DMS53 treated with DMSO at 0.1 percent for 48 hours (cell line): ENCODE measurements around the gene MST1.

ENCODE experiments used
- DNase-seq: peaks from one replicate; lab custom pipeline; 2025; ENCODE audit not compliant: unreplicated experiment; lab: John Stamatoyannopoulos, UW

Gene MST1

DNA sequence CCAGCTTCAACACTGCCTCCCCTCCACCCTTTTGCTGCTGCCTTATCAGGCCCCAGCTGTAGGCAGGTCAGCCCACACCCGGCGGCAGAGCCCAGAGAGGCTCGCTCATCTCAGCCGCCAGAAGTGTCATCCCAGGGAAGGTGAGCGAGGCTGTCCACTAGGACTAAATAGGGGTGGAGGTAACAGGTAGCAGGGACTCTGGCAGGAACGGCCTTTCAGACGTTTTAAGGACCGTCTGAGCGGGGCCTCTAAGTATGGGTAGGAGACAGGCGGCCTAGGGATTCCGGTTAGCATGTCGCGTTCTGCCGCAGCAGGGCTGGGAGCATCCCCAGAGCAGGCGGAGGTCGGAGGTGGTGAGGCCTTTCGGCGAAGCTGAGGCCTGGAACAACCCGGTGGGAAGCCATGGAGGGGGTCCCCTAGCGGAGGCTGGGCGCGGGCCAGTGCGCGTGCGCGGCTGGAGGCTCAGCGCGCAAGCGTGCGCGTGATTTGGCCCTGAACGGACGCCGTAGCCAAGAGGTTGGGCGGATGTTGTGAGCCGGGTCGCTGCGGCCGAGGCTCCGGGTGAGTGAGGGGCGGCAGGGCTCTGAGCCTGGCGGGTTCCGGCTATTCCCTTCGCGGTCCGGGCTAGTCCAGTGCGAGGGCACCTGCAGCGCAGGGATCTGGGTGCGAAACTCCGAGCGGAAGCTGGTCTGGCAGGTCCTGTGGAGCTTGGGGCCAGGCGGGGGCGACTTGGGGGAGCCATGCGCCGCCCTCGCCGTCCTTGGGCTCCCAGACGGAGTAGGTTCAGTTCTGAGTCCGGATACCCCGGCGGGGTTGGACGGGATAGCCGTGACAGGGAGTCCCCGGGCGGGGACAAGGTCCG lies at the start of gene MST1, which contains the start of gene RNF123:
Gene MST1 (minus strand): TSS at position 429 of the 862 bp plus-strand sequence. CDS start 783 bp downstream, outside the sequence.
Gene RNF123 (plus strand): TSS at position 512 of the 862 bp plus-strand sequence. CDS start 1,609 bp downstream, outside the sequence.
- DNase-seq: no peak

DNA sequence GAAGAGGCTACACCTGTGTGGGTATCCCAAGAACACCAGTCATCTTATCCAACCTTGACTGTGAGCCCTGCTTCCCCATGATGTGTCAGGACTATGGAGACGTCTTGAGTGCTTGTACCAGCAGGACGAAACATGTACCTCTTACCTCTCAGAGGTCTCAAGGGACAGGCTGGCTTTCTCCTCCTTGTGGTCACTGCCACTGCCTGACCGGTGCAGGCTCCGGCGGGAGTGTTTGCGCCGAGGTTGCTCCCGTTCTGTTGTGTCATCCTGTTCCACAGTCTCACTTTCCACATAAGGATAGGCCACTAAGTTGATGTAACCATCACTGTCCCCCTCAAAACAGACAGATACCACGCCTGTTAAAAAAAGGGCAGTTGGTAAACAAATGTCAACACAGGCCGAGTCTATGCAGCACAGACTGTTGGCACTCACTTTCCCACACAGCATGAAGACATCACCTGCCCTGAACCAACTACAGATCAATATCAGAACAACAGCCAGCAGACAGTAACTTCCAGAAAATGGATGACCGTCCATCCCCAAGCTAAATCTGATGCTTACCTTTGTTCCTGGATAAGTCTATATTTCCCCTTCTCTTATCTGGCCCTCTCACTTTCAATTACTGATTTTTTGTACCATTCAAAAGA lies 48.9 kb upstream of the MST1 start:
- DNase-seq: no peak

DNA sequence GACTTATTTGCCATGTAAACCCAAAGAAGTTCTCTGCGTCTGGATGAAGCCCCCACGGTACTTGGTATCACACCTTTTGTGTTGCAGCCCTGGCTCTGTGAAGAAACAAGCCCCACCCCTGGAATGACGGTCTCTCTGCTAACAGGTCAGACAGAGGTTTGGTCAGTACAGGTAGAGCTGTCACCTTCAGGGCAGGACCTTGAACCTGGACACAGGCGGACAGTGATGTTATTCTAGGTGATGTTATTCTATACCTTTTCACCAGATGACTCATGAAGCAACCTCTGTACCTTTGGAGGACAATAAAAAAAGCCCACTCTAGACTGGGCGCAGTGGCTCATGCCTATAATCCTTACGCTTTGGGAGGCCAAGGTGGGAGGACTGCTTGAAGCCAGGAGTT lies 45.5 kb upstream of the MST1 start:
- DNase-seq: no peak

DNA sequence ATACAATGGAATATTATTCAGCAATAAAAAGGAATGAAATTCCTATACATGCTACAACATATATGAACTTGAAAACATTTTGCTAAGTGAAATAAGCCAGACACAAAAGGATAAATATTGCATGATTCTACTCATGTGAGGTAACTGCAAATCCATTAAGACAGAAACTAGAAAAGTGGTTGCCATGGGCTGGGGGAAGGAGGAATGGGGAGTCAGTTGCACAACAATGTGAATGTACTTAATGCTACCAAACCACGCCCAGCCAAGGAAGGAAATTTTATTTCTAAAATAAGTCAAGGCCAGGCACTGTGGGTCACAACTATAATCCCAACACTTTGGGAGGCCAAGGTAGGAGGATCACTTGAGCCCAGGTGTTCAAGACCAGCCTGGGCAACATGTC lies 44.3 kb upstream of the MST1 start:
- no peak for DNase-seq

DNA sequence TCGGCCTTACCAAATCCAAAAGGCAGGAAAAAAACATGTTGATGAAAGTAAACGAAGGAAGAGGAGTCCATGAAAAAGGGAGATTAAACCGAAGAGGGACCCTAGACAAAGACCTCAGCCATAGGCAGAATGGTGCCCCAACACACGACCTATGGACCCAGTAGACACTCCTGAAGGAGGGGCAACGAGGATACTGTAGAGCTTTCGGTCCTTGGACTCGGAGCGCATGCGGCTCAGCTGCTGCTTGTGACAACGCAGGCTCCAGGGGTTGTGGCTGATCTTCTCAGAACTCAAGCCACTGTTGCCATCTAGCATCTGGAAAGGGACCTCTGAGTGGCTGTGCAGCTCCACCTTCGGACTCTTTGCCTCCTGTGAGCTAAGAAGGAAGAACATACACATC lies 43.3 kb upstream of the MST1 start:
- no peak for DNase-seq

DNA sequence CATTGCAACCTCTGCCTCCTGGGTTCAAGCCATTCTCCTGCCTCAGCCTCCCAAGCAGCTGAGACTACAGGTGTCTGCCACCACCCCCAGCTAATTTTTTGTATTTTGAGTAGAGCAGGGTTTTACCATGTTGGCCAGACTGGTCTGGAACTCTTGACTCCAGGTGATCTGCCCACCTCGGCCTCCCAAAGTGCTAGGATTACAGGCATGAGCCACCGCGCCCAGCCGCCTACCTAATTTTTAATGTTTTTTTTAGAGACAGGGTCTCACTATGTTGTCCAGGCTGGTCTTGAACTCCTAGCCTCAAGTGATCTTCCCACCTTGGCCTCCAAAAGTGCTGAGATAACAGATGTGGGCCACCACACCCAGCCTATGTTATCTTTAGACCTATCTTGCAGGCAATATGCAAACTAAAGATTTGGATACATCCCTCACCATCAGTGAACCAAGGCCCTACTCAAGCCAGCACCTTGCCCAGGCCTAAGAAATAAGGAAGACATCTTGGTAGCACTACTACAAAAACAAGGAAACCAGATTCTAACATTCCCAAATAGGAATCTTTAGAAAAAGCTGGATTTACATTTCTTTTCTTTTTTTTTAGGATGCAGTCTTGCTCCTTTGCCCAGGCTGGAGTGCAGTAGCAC lies 40.8 kb upstream of the MST1 start:
- DNase-seq: no peak

DNA sequence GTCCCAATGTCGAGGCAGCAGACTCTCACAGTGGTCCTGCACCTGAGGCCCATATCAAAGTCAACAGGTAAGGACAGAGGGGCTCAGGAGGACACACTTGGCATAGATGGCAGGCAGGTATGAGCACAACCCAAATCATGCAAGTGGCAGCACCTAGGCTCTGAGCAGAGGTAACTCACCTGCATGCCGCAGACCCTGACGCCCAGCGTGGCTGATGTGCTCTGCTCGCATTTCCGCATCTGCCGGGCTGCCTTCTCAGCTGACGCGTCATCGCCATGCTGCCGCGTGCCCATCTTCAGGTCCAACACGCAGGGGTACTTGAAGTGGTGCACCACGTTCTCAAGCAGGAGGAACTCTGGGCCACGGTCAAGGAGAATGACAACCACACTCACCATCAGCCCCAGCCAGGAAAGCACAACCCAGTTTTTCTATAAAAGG lies 38.7 kb upstream of the MST1 start:
- DNase-seq: no peak

DNA sequence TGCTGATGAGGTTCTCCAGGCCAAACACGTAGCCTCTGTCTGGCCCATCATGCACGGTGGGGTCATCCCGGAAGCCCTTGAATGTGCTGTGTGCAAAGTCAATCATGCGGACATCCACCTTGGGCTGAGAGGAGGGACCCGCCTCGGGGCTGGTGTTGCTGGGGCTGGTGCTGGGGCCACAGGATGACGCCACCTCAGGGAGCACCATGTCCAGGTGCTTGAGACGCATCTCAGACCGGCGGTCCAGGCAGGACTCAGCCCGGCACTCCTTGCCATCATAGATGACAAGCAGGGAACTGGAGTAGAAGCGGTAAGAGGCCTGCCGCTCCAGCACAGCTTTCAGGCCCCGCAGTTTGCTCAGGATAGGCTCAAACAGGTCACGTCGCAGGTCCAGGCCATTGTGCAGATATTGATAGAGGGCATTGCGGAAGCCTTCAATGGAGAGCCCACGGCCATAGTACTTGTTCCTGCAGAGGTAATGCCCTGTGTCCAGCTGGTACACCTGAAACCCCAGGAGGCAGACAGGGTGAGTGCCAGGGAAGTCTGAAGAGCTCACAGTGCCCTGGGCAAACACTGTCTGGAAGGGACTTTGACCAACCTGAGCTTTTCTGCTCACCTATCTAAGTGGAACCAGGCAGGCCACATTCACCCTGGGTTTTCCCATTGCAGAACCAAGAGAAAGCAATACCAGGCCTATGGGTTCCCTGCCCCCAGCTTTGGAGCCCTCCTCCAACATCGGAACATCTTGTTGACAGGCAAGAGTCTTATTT lies 38.1 kb upstream of the MST1 start:
- DNase-seq: no peak

DNA sequence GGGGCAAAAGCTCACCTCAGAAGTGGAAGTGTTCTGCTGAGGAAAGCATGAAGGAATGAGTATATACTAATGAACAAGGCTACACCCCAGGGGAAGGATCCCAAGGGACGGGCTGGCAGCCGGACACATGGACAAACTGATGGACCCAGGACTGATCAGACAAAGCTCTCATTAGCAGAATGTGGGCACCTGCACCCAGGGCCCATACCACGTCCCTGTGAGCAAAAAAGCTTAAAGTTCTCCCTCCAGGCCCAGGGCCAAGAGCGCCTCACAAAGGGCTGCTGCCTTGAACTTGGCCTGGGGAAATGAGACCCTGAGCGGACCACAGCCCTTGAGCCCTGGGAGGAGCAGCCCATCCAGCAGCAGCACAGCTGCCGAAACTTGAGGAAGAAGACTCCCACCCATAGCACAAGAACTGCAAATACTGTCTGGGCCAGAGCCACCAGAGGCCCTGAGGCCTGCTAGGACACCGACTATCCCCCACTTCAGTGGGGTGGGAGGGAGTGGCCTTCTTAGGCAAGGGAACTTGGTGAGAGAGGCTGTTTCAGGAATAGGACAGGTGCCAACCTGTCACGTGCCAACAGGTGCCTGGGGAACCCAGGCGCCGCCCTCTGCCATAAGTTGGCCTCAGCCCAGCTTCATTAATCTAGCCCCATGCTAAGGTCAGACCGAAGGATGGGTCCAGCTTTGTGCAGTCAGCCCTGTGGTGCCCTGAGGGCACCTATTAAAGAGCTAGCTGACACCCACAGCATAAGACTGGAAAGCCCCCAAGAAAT lies 36.8 kb upstream of the MST1 start:
- DNase-seq: no peak

DNA sequence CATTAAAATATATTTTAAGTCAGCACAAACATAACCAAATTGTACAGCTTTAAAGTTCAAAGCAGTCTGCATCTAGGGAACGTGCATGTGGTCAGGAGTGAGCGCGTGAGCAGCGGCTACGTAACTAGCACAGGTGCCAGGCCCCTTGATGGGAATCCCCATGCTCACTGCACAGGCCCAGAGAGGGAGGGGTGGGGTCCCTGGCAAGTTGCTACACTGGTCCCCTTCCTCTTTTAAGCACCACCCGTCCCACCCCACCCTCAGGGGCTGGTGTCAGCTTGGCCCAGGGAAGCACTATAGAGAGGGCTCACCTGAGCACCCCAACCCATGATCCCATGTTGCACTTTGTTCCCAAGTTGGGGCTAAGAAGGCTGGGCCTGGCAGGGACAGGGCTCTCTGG lies 35.3 kb upstream of the MST1 start:
- DNase-seq: no peak

DNA sequence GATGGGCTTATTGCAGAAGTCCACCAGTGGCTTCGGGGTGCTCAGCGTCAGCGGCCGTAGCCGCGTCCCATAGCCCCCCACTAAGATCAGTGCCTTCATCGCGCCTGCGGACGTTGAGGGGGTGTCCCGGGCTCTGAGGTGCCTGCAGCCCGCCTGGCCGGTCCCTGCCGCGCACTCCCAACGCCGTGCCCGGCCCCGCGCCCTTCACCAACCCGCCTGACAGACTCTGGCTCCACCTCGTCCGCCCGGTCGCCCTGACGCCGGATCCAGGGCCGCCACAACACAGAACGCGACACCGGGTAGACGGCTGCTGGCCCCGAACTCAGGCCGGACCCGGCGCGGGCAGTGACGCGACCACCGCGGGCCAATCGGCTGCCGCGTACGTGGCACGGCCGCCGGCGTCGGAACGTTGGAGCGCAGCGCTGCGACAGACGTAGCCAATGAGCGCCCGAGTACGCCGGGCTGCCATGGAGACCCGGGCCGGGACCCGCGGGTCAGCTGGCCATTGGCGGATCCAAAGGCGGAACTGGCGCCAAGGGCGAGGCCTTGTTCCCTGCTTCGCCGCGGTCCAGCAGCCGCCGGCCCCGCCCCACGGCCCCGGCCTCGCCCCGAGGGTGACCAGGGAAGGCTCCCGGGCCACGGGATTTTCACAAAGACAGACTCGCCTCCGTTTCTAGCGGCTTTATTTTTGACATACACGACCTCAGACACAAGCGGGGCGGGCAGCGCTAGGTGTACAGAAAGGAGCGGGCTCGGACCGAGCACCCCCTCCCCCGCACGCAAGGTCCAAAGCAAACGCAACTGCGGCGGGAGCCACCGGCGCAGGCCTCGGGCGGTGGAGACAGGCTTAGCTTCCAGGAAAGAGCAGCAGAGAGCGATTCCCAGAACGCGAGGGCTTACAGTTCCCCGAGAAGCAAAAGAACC lies 34.6 kb upstream of the MST1 start, which contains the start of gene GMPPB:
Gene GMPPB (minus strand): TSS at position 324 of the 924 bp plus-strand sequence. CDS start 225 bp downstream, at position 99.
- DNase-seq: peak; percentile 62

DNA sequence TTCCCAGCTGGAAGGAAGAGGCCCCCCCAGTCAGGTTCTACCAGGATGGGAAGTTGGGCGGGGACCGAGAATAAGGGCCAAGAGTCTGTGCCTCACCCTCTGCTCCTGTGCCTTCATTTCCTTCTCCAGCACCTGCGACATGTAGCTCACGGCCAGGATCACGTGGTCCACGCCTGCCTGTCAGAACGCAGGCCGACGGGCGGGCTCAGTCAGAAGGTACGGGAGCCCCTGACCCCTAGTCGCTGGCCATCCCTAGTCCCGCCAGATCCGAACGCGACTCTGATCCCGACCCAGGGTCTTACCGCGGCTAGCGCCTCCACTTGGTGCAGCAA lies 34.0 kb upstream of the MST1 start:
- peak; percentile 6 for DNase-seq

DNA sequence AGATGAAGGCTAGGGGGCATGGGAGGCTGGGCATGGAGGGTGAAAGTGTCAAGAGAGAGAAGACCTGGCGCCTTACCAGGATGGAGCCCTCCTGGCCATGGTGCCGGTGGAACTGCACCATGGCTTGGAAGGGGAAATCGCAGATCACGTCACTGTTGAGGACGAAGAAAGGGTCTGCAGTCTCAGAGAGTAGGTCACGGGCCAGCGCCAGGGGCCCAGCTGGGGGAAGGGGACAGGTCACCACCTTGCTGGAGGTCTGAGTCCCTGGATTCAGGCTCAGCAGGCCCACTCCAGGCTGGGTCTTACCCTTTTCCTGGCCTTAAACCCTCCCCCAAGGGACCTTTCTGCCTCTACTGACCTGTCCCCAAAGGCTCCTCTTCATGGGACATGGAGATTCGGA lies 33.6 kb upstream of the MST1 start:
- DNase-seq: no peak

DNA sequence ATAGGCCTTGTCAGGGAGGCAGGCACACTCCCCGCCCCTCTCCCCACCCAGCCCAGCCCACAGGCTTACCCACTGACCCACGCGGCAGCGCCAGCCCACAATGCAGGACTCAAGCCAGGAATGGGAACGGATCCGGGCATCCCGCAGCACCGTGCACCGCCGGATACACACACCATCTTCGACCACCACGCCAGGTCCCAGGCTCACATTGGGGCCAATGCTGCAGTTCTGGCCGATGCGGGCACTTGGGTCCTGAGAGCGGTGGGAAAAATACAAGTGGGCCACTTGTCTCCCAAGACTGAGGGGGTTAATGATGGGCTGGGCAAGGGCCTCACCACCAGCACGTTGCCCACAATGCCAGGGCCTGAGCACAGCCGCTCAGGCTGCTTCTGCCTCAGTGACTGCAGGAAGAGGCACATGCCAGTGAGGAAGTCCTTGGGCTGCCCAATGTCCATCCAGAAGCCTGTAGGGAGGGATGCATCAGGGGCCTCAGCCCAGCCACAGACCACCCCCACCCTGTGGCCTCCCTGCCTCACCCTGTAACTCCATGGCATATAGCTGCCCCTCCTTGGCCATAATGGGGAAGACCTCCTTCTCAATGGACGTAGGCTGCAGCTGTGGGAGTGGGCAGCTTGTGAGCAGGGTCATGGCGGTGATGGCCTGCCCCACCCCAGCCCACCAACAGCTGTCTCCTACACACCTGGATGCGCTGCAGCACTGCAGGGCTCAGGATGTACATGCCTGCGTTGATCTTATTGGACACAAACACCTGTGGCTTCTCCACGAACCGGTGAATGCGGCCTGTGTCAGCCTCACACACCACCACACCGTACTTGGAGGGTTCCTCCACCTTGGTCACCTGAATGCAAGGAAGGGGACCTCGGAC lies 32.9 kb upstream of the MST1 start:
- DNase-seq: no peak

DNA sequence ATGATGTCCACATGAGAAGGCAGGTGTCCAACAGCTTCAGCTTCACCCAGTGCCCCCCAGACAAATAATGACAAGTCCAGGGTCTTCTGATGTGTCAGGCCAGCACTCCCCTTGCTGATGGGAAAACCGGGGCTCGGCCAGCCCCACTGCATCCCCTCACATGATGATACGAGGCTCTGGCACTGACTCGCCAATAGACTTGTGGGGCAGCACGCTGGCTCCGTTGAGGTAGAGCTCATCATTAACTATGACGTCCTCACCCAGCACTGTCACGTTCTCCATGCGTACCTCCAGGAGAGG lies 32.3 kb upstream of the MST1 start:
- no peak for DNase-seq

DNA sequence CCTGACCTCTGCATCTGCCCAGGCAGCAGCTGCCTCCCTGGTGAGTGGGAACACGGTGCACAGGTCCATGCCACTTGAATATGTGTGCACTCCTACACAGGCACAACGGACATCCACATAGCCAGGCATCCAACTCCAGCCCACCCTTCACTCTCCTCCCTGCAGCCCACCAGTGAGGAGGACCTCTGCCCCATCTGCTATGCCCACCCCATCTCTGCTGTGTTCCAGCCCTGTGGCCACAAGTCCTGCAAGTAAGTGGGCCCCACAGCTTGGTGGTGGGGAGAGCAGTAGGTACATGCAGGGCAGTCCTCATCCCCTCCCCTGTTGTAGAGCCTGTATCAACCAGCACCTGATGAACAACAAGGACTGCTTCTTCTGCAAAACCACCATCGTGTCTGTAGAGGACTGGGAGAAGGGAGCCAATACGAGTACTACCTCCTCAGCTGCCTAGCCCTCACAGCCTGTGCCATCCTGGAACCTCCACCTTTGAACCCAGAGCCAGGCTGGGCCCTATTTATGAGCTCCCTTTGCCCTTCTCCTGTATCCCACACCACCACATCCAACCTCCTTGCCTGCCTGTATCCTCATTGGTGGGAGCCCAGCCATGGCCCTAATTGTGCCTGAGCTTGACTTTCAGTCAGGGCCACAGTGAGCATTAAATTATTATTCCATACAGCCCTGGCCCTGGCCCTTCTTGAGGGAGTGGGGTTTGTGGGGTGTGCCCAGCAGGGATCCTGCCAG lies 31.8 kb upstream of the MST1 start:
- DNase-seq: no peak

DNA sequence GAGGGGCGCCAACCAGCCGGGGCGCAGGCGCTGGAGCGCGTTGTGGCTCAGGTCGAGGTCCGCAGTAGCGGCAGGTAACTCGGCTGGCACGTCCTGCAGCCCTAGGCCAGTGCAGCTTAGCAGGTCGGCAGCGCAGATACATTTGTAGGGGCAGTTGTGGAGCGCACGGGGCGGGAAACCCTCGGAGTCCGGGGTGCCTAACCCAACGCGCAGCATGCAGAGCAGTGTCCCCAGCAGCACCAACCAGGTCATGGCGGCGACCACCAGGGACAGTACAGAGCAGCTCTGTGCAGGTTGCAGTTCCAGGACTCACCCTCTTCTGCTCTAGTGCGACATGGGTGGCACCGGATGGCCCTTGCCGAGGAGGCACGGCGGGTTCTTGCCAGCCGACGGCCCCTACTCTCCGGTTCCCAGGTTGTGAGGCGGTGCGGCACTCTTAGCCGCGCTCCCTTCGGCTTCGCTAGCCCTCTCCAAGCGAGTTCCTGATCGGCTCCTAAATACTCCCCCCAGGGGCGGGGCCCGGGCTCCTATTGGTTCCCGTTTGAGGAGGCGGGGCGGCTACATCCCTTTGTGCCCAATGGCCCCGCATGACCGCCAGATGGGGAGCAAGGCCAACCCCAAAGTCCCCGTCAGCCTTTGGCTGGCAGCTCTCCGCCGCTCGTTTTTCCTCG lies 30.1 kb upstream of the MST1 start, which contains the start of gene AMIGO3:
Gene AMIGO3 (minus strand): TSS at position 471 of the 671 bp plus-strand sequence. CDS start 219 bp downstream, at position 252.
- DNase-seq: peak; percentile 47
